Neural crest cell (in vitro differentiated cells): ENCODE measurements around the gene LPCAT2. TPM values are rescaled to one million over a fixed set of nuclear protein-coding genes. Genes with fewer than 3 reads are reported as not detected.
A peak's percentile ranks its signal among the peaks of the same experiment; 100 is the strongest.

Experiments used
- DNase-seq: peaks from one replicate; pipeline ENCODE4 v3.0.0; 2021; ENCODE audit warnings: low read depth, mixed read lengths, low spot score
- H3K27ac Mint-ChIP-seq: one replicate; pipeline ENCODE4 v1.8.0; 2021; ENCODE audit warnings: mild to moderate bottlenecking, mixed read lengths; ENCODE audit not compliant: unreplicated experiment
- H3K27me3 Mint-ChIP-seq: 2 replicates; pipeline ENCODE4 v1.8.0; 2021; ENCODE audit warnings: low read depth, mild to moderate bottlenecking, mixed read lengths
- H3K36me3 Mint-ChIP-seq: 2 replicates; pipeline ENCODE4 v1.8.0; 2021; ENCODE audit warnings: low read depth, mild to moderate bottlenecking, mixed read lengths
- H3K4me1 Mint-ChIP-seq: 2 replicates; pipeline ENCODE4 v1.8.0; 2021; ENCODE audit warnings: mixed read lengths
- H3K4me3 Mint-ChIP-seq: one replicate; pipeline ENCODE4 v1.8.0; 2021; ENCODE audit warnings: mild to moderate bottlenecking, mixed read lengths
- H3K9me3 Mint-ChIP-seq: 2 replicates; pipeline ENCODE4 v1.8.0; 2021; ENCODE audit warnings: mixed read lengths
- total RNA-seq: library from RNA; stranded (reverse); gene quantifications from 2 replicates; pipeline ENCODE4 v1.2.1, GENCODE V29; 2021
- TF ChIP-seq, protein P1 (sequence below): fragments of 200-600 bp; sonication (generic); conservative IDR thresholded peaks from 2 replicates; pipeline ENCODE4 v1.5.0; 2021; ENCODE audit warnings: antibody characterized with exemption, mild to moderate bottlenecking

The LPCAT2 gene
- total RNA-seq, 1 donor from 2014 or later = 7.2 TPM

DNA sequence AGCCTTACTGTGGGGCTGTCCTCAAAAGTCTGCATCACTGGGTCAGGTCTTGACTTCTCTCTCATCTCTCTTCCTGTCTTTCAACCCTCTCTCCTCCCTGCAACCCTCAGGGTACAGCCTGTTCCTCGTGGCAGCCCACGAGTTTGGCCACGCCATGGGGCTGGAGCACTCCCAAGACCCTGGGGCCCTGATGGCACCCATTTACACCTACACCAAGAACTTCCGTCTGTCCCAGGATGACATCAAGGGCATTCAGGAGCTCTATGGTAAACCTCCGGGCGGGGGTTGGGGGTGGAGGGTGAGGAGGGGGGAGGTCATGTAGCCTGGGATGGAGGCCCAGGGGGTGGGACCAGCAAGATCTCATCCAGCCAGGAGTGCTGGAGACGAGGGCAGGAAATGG is 17.2 kb upstream of the LPCAT2 start:
- Mint-ChIP-seq H3K36me3 (peaks cover 25% of the 10 kb centered on the region), H3K27ac (no peak overlapping the region), H3K27me3 (no peaks in the 10 kb centered on the region), H3K4me1 (peaks cover 13% of the 10 kb centered on the region), H3K9me3 (no peaks in the 10 kb centered on the region), H3K4me3 (no peak overlapping the region)
- TF ChIP-seq, protein P1, sequence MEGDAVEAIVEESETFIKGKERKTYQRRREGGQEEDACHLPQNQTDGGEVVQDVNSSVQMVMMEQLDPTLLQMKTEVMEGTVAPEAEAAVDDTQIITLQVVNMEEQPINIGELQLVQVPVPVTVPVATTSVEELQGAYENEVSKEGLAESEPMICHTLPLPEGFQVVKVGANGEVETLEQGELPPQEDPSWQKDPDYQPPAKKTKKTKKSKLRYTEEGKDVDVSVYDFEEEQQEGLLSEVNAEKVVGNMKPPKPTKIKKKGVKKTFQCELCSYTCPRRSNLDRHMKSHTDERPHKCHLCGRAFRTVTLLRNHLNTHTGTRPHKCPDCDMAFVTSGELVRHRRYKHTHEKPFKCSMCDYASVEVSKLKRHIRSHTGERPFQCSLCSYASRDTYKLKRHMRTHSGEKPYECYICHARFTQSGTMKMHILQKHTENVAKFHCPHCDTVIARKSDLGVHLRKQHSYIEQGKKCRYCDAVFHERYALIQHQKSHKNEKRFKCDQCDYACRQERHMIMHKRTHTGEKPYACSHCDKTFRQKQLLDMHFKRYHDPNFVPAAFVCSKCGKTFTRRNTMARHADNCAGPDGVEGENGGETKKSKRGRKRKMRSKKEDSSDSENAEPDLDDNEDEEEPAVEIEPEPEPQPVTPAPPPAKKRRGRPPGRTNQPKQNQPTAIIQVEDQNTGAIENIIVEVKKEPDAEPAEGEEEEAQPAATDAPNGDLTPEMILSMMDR = no peak
- DNase-seq = no peak

DNA sequence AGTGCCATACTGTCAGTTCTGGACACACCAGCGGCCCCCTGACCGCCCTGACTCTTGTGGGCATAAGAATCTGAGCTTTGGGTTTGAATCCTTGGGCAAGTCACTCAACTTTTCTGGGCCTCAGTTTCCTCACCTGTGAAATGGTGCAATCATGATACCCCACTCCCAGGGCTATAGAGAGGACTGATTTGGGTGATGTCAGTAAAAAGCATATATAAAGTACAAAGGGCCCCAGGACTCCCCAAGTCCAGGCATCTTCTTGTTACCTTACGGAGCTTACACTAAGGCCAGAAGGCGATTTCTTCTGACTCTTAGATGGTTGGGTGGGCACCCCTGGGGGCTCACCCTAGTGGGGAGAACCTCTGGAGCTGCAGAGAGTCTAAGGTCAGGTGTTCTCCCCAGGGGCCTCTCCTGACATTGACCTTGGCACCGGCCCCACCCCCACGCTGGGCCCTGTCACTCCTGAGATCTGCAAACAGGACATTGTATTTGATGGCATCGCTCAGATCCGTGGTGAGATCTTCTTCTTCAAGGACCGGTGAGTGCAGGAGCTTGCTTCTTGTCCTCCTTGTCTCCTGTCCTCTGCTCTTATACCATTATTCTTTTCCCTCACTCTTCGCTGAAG is 16.0 kb upstream of the LPCAT2 start:
- H3K4me3 Mint-ChIP-seq = no peak overlapping the region
- no peak for DNase-seq

DNA sequence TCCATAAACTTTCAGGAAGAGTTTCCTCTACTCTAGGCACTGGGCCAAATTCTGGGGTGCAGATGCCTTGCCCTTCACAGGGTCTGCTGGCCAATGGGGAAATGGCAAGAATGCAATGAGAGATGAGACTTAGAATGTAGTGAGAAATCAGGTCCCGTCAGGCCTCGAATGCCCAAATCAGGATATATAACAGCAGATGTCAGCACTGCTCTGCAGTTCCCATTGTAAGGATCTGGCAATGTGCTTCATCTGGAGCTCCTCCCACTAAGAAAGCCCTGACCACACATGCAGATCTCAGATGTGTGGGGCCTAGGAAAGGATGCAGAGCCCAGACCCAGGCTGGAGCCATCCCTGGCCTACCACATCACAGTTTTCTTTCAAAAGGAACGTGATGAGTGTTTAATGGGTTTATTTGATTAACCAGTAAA is 13.9 kb upstream of the LPCAT2 start:
- Mint-ChIP-seq H3K9me3 (no peaks in the 10 kb centered on the region), H3K4me3 (no peak overlapping the region), H3K4me1 (peaks cover 25% of the 10 kb centered on the region), H3K36me3 (peaks cover 18% of the 10 kb centered on the region), H3K27ac (no peak overlapping the region), H3K27me3 (no peaks in the 10 kb centered on the region)
- DNase-seq = no peak
- TF ChIP-seq, protein P1 = no peak

More for the DNA sequence above, 16.0 kb upstream of the LPCAT2 start:
- H3K27ac Mint-ChIP-seq = no peak overlapping the region
- H3K4me1 Mint-ChIP-seq = peaks cover 16% of the 10 kb centered on the region
- H3K9me3 Mint-ChIP-seq = no peaks in the 10 kb centered on the region
- H3K36me3 Mint-ChIP-seq = peaks cover 25% of the 10 kb centered on the region
- no peaks in the 10 kb centered on the region for H3K27me3 Mint-ChIP-seq
- TF ChIP-seq, protein P1 = no peak

DNA sequence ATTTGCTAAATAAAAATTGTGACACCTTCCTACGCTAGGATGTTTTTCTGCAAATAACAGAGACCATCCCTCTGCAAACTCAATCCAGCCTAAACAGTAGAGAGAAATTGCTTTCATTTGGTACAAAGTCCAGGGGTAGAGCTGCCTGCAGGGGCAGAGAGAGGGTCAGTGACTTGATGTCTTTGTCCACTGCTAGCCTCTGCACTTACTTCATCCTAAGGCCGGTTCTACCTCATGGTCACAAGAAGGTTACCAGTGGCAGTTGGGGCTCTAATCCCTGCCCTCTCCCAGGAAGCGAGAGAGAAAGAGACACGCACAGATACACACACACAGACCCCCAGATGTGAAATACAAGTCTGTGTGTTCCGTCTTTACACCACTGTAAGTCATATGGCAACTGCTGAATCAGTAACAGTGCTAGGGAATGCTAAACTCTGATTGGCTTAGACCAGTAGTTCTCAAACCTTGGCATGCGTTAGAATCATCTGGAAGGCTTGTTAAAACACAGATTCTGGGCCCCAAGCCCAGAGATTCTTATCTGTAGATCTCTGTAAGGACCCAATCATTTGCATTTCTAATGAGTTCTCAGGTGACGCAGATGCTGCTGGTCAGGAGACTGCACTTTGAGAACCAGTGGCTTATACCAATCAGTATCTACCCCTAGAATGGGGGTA is 13.1 kb upstream of the LPCAT2 start:
- H3K4me3 Mint-ChIP-seq = no peak overlapping the region
- H3K4me1 Mint-ChIP-seq = peaks cover 33% of the 10 kb centered on the region
- DNase-seq = no peak
- H3K36me3 Mint-ChIP-seq = peaks cover 18% of the 10 kb centered on the region
- TF ChIP-seq, protein P1 = no peak
- no peaks in the 10 kb centered on the region for H3K9me3 Mint-ChIP-seq
- peak overlapping the region; percentile 36 for H3K27ac Mint-ChIP-seq
- H3K27me3 Mint-ChIP-seq = no peaks in the 10 kb centered on the region

DNA sequence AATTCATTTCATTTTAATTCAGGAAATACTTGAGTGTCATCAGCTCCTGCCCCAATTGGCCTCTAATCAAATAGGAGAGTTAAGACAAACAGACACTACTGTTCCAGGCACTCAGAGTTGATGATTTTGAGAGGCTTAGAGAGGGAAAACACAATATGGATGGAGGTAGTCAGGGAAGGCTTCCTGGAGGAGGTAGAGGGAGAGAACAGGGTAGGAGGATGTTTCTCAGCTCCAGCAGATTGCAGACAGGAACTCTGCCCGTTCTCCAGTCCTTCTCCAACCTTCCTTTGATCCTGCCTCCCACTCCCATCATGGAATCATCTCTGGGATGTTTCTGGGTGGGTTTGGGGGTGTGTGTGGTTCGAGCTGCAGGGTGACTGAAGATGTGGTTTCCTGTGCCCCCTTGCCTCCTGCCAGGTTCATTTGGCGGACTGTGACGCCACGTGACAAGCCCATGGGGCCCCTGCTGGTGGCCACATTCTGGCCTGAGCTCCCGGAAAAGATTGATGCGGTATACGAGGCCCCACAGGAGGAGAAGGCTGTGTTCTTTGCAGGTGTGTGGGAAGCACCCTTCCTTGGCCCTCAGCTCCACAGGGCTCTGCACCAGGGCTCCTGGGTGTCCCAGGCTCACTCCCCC is 12.2 kb upstream of the LPCAT2 start:
- TF ChIP-seq, protein P1 = no peak
- Mint-ChIP-seq H3K36me3 (peaks cover 17% of the 10 kb centered on the region), H3K4me3 (no peak overlapping the region), H3K4me1 (peaks cover 39% of the 10 kb centered on the region), H3K27me3 (no peaks in the 10 kb centered on the region), H3K27ac (no peak overlapping the region), H3K9me3 (no peaks in the 10 kb centered on the region)
- no peak for DNase-seq
